Chondrocyte (in vitro differentiated cells): ENCODE measurements around the gene TMEM17. TPM values are rescaled to one million over a fixed set of nuclear protein-coding genes. Genes with fewer than 3 reads are reported as not detected.

Experiments
- DNase-seq: peaks from one replicate; pipeline ENCODE4 v3.0.0; 2021; ENCODE audit warnings: mixed read lengths, low spot score
- H3K27ac Mint-ChIP-seq: one replicate; pipeline ENCODE4 v1.8.0; 2021; ENCODE audit warnings: mild to moderate bottlenecking, moderate library complexity, mixed read lengths; ENCODE audit not compliant: unreplicated experiment
- H3K27me3 Mint-ChIP-seq: 2 replicates; pipeline ENCODE4 v1.8.0; 2021; ENCODE audit warnings: low read depth, mixed read lengths
- H3K36me3 Mint-ChIP-seq: 2 replicates; pipeline ENCODE4 v1.8.0; 2021; ENCODE audit warnings: low read depth, mixed read lengths
- H3K4me1 Mint-ChIP-seq: 2 replicates; pipeline ENCODE4 v1.8.0; 2021; ENCODE audit warnings: low read depth, mild to moderate bottlenecking, mixed read lengths
- H3K4me3 Mint-ChIP-seq: one replicate; pipeline ENCODE4 v1.8.0; 2021; ENCODE audit warnings: mild to moderate bottlenecking, moderate library complexity, mixed read lengths; ENCODE audit not compliant: unreplicated experiment
- H3K9me3 Mint-ChIP-seq: 2 replicates; pipeline ENCODE4 v1.8.0; 2021; ENCODE audit warnings: low read depth, mixed read lengths
- total RNA-seq: library from RNA; stranded (reverse); gene quantifications from 3 replicates; pipeline ENCODE4 v1.2.1, GENCODE V29; 2021
- TF ChIP-seq, protein P1 (sequence below): fragments of 200-600 bp; sonication (generic); IDR thresholded peaks from 2 replicates; pipeline ENCODE4 v1.5.0; 2021; ENCODE audit warnings: antibody characterized with exemption, mild to moderate bottlenecking, moderate library complexity

Gene TMEM17
- total RNA-seq, 1 donor from 2014 or later: 3.8 TPM

DNA sequence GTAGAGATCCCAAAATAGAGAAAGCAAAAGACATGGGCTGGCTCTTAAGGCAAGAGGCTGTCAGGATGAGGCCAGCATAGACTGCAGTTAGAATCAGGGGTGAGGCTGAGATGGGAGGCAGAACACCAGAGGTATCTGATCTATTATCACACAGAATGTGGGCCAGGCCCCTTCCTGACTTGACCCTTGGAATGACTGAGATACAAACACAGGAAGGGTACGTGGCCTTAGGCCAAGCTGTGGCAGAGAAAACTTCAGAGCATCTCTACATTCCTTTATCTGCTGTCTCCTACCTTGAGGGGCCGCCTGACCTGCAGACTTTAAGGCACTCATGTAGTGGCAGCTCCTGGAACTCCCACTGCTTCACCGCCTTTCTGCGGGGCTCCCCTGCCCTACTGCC, 28.4 kb downstream of the TMEM17 start:
- Mint-ChIP-seq H3K27ac (no peak overlapping the region), H3K4me1 (peaks cover 34% of the 10 kb centered on the region), H3K9me3 (no peaks in the 10 kb centered on the region), H3K27me3 (no peaks in the 10 kb centered on the region), H3K36me3 (no peaks in the 10 kb centered on the region), H3K4me3 (no peak overlapping the region)
- DNase-seq: no peak
- TF ChIP-seq, protein P1, sequence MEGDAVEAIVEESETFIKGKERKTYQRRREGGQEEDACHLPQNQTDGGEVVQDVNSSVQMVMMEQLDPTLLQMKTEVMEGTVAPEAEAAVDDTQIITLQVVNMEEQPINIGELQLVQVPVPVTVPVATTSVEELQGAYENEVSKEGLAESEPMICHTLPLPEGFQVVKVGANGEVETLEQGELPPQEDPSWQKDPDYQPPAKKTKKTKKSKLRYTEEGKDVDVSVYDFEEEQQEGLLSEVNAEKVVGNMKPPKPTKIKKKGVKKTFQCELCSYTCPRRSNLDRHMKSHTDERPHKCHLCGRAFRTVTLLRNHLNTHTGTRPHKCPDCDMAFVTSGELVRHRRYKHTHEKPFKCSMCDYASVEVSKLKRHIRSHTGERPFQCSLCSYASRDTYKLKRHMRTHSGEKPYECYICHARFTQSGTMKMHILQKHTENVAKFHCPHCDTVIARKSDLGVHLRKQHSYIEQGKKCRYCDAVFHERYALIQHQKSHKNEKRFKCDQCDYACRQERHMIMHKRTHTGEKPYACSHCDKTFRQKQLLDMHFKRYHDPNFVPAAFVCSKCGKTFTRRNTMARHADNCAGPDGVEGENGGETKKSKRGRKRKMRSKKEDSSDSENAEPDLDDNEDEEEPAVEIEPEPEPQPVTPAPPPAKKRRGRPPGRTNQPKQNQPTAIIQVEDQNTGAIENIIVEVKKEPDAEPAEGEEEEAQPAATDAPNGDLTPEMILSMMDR: no peak

DNA sequence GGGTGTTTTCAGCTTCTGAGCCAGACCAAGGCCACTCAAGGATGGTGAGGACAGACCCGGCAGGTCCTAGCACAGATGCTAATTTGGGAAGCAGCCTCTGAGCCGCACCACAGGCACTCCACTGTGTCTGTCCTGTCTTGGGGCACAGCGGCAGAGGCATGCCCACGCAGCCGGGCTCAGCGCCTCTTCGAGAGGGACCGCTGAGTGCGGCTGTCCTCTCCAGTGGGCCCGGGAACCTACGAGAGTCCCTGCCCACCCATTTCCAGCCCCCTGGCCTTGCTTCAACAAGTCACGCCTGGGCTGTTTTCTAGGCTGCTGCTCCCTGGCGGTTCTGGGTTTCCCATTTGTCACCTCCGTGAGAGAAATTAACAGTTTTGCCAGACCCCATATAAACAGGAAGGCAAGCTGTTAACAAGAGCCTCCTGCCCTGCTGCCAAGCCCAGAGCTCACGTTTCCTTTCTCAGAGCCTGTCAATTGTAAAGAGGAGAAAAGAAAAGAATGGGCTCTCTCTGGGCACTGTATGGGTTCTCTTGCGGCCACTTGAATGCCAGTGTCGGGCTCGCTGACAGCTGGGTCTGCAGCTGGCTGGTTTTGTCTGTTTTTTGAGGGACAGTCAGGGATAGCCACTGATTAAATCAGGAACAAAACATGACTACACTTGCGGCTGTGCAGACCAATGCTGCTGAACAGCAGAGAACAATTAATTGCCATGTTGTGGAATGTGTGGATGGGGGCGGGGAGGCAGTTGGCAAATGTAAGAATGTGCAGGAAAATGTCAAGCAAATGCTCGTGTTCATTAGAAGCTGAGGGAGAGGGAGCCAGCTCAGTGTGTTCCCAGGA, 30.6 kb downstream of the TMEM17 start:
- Mint-ChIP-seq H3K27me3 (no peaks in the 10 kb centered on the region), H3K9me3 (no peaks in the 10 kb centered on the region), H3K4me1 (peaks cover 43% of the 10 kb centered on the region), H3K4me3 (peak overlapping the region; percentile 57), H3K36me3 (no peaks in the 10 kb centered on the region), H3K27ac (peak overlapping the region; percentile 33)
- DNase-seq: no peak
- TF ChIP-seq, protein P1: no peak

DNA sequence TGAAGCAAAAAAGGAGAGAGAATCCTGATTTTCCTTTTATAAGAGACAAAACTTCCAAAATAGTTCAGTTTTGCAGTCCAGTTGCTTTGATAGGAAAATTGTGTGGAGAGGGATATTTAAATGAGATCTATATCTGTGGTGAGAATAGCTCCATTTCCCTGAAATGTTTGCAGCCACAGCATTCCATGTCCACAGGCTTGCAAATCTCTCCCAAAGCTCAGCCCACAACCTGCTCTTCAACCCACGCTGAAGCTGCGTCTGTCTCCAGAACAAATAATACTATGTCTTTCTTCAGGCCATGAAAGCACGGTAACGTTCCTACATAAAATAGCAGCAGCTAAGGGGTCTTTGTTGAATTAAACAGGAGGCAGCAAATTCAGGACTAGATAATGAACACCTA, 31.8 kb downstream of the TMEM17 start:
- H3K27me3 Mint-ChIP-seq: no peaks in the 10 kb centered on the region
- peaks cover 43% of the 10 kb centered on the region for H3K4me1 Mint-ChIP-seq
- peak overlapping the region; percentile 45 for H3K27ac Mint-ChIP-seq
- no peaks in the 10 kb centered on the region for H3K9me3 Mint-ChIP-seq
- H3K4me3 Mint-ChIP-seq: no peak overlapping the region
- DNase-seq: no peak
- no peaks in the 10 kb centered on the region for H3K36me3 Mint-ChIP-seq
- TF ChIP-seq, protein P1: no peak

DNA sequence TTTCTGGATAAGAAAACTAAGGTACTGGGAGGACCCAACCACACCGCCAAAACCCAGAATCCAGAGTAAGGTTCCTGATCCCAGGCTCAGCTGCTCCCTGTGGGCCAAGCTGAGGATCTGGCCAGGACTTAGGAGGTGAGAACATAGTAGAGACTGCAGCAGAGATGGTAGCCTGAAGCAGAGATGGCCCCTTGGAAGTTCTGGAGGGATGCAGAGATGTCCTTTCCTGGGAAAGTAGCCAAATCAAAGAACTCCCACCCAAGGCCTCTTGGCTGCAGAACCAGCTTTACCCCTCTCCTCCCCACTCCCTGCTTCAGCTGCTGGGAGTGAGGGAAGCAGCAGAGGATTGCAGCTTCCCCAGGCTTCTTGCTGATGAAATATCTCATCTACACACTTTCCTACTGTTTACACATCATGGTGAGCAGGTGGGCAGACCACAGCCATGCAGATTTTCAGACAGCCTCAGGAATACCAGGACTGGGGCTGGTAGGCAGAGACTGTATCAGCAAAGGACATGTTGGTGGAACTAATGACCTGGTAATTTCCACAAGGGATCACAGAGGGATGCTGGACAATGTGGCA, 32.7 kb downstream of the TMEM17 start:
- no peaks in the 10 kb centered on the region for H3K9me3 Mint-ChIP-seq
- H3K27ac Mint-ChIP-seq: no peak overlapping the region
- no peaks in the 10 kb centered on the region for H3K27me3 Mint-ChIP-seq
- no peak overlapping the region for H3K4me3 Mint-ChIP-seq
- peaks cover under 1% of the 10 kb centered on the region for H3K36me3 Mint-ChIP-seq
- peaks cover 41% of the 10 kb centered on the region for H3K4me1 Mint-ChIP-seq
- DNase-seq: no peak
- TF ChIP-seq, protein P1: no peak

DNA sequence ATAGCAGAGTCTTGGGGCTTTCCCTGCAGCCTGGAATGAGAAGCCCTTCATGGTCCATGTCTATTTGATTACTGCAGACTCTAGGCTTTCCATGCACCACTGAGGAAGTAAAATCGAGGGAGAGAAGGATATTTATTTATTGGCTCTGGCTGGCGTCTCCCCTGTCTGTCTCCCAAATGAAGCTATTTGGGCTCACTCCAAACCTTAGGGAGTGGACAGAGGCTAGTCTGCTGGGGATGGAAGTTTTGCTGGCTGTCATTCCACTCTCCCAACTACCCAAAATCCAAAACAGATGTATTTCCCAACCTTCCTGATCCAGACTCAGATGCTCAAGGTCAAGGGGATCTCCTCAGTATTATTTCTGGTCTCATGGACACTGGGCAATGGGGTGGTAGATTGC, 33.7 kb downstream of the TMEM17 start:
- Mint-ChIP-seq H3K9me3 (no peaks in the 10 kb centered on the region), H3K36me3 (peaks cover 1% of the 10 kb centered on the region), H3K27me3 (no peaks in the 10 kb centered on the region), H3K27ac (no peak overlapping the region), H3K4me3 (no peak overlapping the region), H3K4me1 (peaks cover 36% of the 10 kb centered on the region)
- TF ChIP-seq, protein P1: no peak
- no peak for DNase-seq
